Sigmoid colon (tissue), 4 donors: Measurements from ENCODE around the gene CASZ1.

ENCODE experiments used
- CTCF ChIP-seq, 4 experiments: fragments of 450-650 bp in 3 of 4; fragments of 200-600 bp in 1 of 4; IDR thresholded peaks; one replicate each; pipeline ENCODE4 v1.5.1; 2016 to 2019; ENCODE audit warnings: antibody characterized with exemption in 4 of 4, mild to moderate bottlenecking in 3 of 4, moderate library complexity in 2 of 4
- EP300 ChIP-seq, 4 donors: sonication (generic); formaldehyde crosslinking; IDR thresholded peaks; one replicate each; pipeline ENCODE4 v1.6.1; 2017; ENCODE audit warnings: antibody characterized with exemption in 4 of 4
- POLR2A ChIP-seq, 2 donors: fragments of 450-650 bp; IDR thresholded peaks; one replicate each; pipeline ENCODE4 v1.6.1; 2016; ENCODE audit warnings: antibody characterized with exemption in 2 of 2, mild to moderate bottlenecking in 2 of 2, moderate library complexity in 2 of 2
- POLR2AphosphoS5 ChIP-seq, 4 donors: sonication (generic); formaldehyde crosslinking; IDR thresholded peaks; one replicate each; pipeline ENCODE4 v1.6.1; 2017; ENCODE audit warnings: antibody characterized with exemption in 4 of 4

GRCh38 chr1:10741696-10742095 is 54.8 kb downstream of the CASZ1 start:
- TF ChIP-seq CTCF (IDR thresholded peaks at IDR 0.05) (no peak), POLR2A (IDR thresholded peaks at IDR 0.05) (no peak), POLR2AphosphoS5 (IDR thresholded peaks at IDR 0.05) (no peak), EP300 (IDR thresholded peaks at IDR 0.05) (no peak)
